GOT3 (cell line): ENCODE results near the gene SOWAHB.
"Not testable (repeated sequence)": the region's sequence is repeated elsewhere in the genome, so short reads cannot be mapped to it uniquely, and the experiment has no call there.

Experiments
- DNase-seq: peaks from one replicate; lab custom pipeline; 2025; ENCODE audit warnings: mixed read lengths; lab: John Stamatoyannopoulos, UW

SOWAHB gene

DNA sequence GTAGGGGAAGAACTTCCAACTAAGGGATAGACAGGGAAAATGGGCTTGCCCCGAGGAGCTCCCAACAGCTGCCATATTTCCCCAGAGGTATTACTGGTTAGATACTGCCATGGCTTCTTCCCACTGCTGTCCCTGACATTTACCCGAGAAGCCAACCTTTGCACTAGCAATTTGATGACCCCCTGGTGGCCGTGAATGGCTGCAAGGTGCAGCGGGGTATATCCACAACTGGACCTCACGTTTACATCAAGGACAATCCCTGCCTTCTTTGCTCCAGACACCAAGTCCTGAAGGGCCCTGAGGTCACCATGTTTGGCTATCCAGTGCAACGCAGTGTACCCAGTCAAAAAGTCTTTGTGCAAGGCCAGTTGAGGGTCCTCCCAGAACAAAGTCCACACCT lies 2.3 kb downstream of the SOWAHB start:
- DNase-seq: no peak

DNA sequence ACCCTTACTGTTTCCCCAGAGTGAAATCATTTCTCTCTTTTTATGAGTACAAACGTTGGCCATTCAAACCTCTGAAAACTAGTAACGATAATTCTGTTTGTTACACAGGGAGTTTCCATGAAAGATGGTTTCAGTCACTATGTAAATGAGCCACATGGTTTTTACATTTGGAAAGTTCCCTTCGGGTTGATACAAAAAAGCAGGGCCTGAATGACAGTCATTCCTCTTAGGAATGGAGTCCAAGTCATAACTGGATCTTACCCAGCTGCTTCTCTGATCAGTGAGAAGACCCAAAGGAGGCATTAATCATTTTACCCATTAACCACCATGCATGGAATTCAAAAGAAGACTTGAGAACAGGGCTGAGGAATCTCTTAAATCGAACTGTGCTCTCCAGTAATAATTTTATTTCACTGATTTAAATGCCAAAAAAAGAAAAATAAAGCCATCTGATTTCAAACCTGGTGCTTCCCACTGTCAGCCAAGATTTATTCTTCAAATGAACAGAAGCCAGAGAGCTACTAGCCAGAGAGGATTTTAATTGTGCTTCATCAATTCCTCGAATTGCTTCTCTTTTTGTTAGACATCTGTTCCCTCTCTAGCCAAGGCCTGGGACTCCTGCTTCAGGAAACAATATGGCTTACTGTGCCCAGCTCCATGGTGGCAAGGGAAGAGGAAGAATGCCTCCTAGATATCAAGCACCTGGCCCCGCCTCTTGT lies 3.2 kb downstream of the SOWAHB start:
- no peak for DNase-seq

DNA sequence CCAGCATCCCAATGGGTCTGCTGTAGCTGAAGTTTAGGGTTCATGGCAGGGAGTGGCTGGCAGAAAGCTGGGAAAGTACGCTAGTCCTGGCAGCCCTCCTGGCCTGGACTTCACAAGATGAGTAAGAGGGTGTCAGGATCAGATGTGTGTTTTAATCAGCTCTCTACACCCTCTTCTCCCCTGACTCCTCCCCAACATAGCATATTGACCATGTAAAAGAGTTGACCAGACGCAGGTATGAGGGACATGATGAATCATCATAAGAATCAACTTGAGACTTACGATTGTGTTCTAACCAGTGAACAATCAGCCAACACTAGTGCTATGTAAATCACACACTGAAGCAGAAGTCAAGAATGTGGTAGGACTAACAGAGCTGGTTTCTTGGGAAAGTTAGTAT lies 5.3 kb downstream of the SOWAHB start:
- DNase-seq: no peak

DNA sequence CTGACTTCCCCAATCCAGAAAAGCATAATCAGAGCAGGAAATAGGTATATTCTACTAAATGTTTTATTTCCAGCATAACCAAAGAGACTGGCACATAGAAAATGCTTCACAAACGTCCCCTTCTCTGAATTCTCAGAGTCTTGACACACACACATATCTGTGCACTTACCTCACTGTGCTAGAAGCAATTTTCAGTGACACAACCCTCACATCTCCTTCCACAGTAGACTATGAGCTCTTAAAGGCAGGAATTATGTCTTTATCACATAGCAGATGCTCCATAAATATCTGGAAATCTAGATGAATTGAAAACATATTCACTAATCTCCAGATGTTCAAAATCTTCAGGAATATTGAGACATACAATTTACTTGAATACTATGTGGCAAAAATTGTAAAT lies 5.9 kb downstream of the SOWAHB start:
- DNase-seq: no peak

GRCh38 chr4:76886848-76887441 lies 11.0 kb downstream of the SOWAHB start:
- no peak for DNase-seq

- DNase-seq: no peak
These were observed 11.7 kb downstream of the SOWAHB start for GRCh38 chr4:76886214-76886613.

- no peak for DNase-seq
These were observed 14.8 kb downstream of the SOWAHB start for GRCh38 chr4:76883147-76883546.

DNA sequence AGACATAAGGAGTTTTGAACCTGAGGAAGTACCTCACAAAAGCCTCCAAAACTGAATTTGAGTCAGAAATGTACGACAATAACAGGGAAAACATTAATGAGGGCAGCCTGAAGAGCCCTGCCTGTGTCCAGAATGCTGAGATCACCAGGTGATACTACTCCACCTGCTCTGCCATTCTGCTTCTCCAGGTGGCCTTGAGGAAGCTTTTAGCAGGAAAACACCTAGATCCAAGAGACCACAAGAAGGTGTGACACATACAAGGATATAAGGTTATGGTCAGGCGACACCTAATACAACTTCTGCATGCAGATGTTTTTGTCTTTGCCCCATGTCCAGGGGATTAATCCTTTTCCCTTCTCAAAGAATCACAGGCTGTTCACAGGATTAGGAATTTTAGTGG lies 15.3 kb downstream of the SOWAHB start:
- DNase-seq: no peak

DNA sequence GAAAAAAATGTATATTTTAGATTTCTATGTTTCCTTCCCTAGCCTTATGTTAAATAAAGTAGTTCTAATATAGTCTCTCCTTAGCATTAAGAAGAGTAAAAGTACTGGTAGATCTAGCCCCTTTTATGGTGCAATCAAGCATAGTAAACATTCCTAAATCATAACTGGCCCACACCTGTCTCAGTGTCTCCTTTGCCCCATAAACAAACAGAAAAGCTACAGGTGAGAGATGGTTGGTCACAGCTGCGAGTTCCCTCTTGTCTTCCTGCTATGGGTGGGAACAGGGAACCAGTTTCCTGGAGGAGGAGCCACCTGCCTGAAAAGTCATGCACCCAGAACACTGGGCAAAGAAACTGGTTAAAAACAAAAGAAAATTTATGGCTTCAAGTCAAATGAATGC lies 16.6 kb downstream of the SOWAHB start:
- DNase-seq: no peak

DNA sequence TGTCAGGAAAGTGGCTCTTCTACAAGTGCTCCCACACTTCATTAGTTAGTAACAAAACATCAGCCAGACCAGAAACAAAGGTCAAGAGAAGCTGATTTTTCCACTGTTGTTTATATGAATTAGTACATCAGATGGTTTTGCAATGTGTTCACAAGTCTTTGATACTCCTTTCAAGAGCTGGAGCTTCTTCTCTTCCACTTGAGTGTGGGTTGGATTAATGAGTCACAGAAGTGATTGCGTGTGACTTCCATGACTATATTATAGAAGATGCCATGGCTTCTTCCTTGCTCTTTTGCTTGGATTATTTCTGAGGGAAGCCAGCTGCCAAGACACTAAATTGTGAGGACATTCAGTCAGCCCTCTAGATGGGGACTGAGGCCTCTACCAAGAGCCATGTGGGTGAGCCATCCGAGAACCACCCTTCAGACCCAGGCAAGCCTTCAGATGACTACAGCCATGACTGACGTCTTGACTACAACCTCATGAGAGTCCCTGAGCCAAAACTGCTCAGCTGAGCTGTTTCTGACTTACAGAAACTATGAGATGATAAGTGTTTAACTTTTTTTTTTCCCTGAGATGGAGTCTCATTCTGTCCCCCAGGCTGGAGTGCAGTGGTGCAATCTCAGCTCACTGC lies 18.1 kb downstream of the SOWAHB start:
- no peak for DNase-seq

- DNase-seq: not testable (repeated sequence)
These were observed 19.2 kb downstream of the SOWAHB start for GRCh38 chr4:76878641-76879165.

DNA sequence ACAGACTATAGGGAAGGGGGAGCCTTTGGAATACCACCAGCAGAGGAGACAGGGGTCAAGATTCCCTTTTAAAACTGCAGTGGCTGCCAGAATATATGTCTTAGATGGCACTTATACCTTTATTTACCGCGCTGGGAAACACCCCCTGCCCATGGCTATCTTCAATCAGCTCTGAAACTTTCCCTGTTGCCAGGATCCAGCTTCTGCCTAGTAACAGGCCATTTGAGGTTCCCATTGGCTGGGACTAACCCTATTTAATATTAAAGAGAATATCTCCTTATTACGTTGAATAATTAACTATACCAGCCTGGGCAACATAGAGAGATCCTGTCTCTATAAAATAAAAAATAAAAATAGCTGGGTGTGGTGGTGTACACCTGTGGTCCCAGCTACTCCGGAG lies 23.8 kb downstream of the SOWAHB start:
- no peak for DNase-seq

- no peak for DNase-seq
These were observed 24.4 kb downstream of the SOWAHB start for GRCh38 chr4:76873495-76873894.

DNA sequence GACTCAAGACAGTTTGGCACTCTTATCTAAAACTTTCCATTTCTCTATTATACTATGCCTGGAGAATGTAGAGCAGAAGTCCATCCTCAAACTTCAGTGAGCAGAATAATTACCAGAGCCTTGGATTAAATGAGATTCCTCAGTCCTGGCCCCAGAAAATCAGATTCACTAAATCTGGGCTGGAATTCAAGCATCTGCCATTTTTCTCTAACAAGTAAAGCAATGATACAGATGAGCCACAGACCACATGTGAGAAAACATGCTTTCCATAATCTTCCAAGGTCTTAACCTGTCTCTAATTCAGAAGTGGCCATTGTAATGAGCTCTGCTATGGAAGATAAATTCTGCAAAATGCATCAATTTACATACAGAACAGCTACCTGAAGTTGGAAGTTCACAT lies 25.4 kb downstream of the SOWAHB start:
- DNase-seq: no peak

- not testable (repeated sequence) for DNase-seq
These were observed 29.2 kb downstream of the SOWAHB start for GRCh38 chr4:76868780-76869179.

GRCh38 chr4:76867880-76868655 lies 29.9 kb downstream of the SOWAHB start:
- no peak for DNase-seq

DNA sequence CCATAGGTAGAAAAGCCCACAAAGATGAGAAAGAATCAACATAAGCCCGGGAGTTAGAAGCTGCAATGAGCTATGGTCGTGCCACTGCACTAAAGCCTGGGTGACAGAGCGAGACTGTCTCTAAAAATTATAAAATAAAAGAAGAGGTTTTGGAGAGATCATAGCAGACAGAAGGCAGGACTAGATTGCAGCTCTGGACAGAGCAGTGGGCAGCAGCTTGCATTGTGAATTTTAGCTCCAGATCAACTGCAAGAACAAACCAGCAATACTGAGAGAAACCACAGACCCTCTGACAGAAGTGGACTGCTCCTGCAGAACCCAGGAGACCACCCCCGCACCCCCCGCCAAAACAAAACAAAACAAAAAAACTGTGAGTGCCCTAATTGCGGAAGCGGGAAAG lies 30.6 kb downstream of the SOWAHB start:
- DNase-seq: no peak

DNA sequence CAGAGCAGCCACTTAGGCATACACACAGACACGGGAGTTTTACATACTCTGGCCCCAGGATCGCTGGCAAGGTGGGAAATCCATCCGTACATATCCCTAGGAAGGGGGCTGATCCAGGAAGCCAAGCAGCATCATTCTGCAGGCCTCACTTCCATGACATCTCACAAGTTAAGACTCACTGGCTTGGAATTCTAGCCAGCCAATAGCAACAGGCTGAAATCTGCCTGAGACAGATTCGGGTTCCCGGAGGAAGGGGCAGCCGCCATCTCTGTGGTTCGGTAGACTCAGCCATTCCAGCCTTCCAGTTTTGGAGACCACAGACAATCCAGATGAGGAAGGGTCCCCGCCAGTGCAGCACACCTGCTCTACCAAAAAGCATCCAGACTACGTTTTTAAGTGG lies 31.3 kb downstream of the SOWAHB start:
- no peak for DNase-seq

- no peak for DNase-seq
These were observed 39.6 kb downstream of the SOWAHB start for GRCh38 chr4:76858319-76858718.

DNA sequence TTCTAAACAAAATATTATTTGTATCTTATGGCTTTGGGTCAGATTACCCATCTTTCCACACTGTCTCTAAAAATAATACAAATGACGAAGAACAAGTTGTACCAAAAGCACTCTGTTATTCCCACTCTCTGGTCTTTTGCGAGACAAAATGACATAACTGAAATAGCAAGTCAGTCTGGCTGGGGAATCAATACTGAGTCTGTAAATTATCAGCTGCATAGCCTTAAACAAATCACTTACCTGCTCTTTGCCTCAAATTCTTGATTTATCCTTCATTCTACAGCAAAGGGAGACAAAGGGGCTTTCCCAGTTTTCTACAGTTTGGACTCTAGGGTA lies 40.9 kb downstream of the SOWAHB start:
- no peak for DNase-seq

GRCh38 chr4:76856243-76857073 lies 41.5 kb downstream of the SOWAHB start:
- DNase-seq: no peak

DNA sequence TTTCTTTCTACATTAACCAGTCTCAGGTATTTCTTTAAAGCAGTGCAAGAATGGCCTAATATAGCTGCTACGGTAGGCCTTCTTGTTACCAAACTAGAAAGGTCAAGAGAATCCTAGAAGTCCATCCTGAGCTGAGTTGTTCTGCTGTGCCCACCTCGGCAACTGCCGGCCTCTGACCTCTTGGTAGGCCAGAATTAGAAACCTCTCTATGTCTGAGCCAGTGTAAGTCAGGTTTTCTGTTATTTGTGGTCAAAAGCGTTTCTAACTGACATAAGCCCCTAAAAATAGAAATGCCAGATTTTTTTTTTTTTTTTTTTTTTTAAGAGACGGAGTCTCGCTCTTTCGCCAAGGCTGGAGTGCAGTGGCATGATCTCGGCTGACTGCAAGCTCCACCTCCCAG lies 43.1 kb downstream of the SOWAHB start:
- no peak for DNase-seq
